GM23248 (cell line): ENCODE results near the gene TSHZ2. TPM values are rescaled to one million over a fixed set of nuclear protein-coding genes. Genes with fewer than 3 reads are reported as not detected.

ENCODE experiments used
- DNase-seq: peaks from one replicate; pipeline ENCODE4 v3.0.0-alpha.2; 2015
- H2AFZ ChIP-seq: fragments of 200-600 bp; sonication (generic); 2 replicates; pipeline ENCODE4 v1.6.1; 2016; ENCODE audit warnings: antibody characterized with exemption
- H3F3A ChIP-seq: fragments of 200-600 bp; sonication (generic); 2 replicates; pipeline ENCODE4 v1.6.1; 2016; ENCODE audit warnings: mild to moderate bottlenecking, antibody characterized with exemption, mixed run types; ENCODE audit not compliant: insufficient read depth
- H3K27ac ChIP-seq: fragments of 200-600 bp; sonication (generic); 2 replicates; pipeline ENCODE4 v1.5.1; 2016; ENCODE audit warnings: mild to moderate bottlenecking
- H3K27me3 ChIP-seq: fragments of 200-600 bp; sonication (generic); replicated peaks from 2 replicates; pipeline ENCODE4 v1.6.1; 2016; ENCODE audit warnings: mild to moderate bottlenecking; ENCODE audit not compliant: insufficient read depth
- H3K36me3 ChIP-seq: fragments of 200-600 bp; sonication (generic); 2 replicates; pipeline ENCODE4 v1.6.1; 2016; ENCODE audit warnings: low read depth, mild to moderate bottlenecking
- H3K4me1 ChIP-seq: fragments of 200-600 bp; sonication (generic); 2 replicates; pipeline ENCODE4 v1.6.1; 2016; ENCODE audit warnings: mild to moderate bottlenecking; ENCODE audit not compliant: insufficient read depth
- H3K4me2 ChIP-seq: fragments of 200-600 bp; sonication (generic); one replicate; pipeline ENCODE4 v1.6.1; 2016; ENCODE audit warnings: mild to moderate bottlenecking; ENCODE audit not compliant: unreplicated experiment
- H3K4me3 ChIP-seq: fragments of 200-600 bp; sonication (generic); 2 replicates; pipeline ENCODE4 v1.5.1; 2016; ENCODE audit warnings: mild to moderate bottlenecking
- H3K79me2 ChIP-seq: fragments of 200-600 bp; sonication (generic); 2 replicates; pipeline ENCODE4 v1.6.1; 2016; ENCODE audit warnings: mild to moderate bottlenecking; ENCODE audit not compliant: insufficient read depth
- H3K9ac ChIP-seq: fragments of 200-600 bp; sonication (generic); 2 replicates; pipeline ENCODE4 v1.6.1; 2016; ENCODE audit warnings: mild to moderate bottlenecking
- H3K9me2 ChIP-seq: fragments of 200-600 bp; sonication (generic); 2 replicates; pipeline ENCODE4 v1.6.1; 2016; ENCODE audit warnings: mixed run types, mild to moderate bottlenecking, moderate library complexity; ENCODE audit not compliant: insufficient read depth
- H3K9me3 ChIP-seq: fragments of 200-600 bp; sonication (generic); one replicate; pipeline ENCODE4 v1.6.1; 2017; ENCODE audit warnings: low read depth
- H4K20me1 ChIP-seq: fragments of 200-600 bp; sonication (generic); 2 replicates; pipeline ENCODE4 v1.6.0; 2016; ENCODE audit not compliant: insufficient read depth
- EZH2 ChIP-seq: fragments of 200-600 bp; sonication (generic); IDR thresholded peaks from 2 replicates; pipeline ENCODE4 v1.6.1; 2018; ENCODE audit warnings: antibody characterized with exemption, mild to moderate bottlenecking; ENCODE audit not compliant: insufficient read depth, poor library complexity, severe bottlenecking
- EZH2phosphoT487 ChIP-seq: fragments of 200-600 bp; sonication (generic); IDR thresholded peaks from 2 replicates; pipeline ENCODE4 v1.6.1; 2018; ENCODE audit warnings: antibody characterized with exemption, moderate library complexity, mild to moderate bottlenecking, low read depth; ENCODE audit not compliant: insufficient read depth
- WGBS, 2 experiments: methylation state at CpG; one replicate each; pipeline ENCODE4 v1.1.6; 2015 to 2017; ENCODE audit warnings: low lambda C conversion rate in 2 of 2, low coverage in 1 of 2; ENCODE audit errors: missing lambda C conversion rate in 2 of 2; 5-methylcytosine and 5-hydroxymethylcytosine counted together
- in situ Hi-C: fragments of 300-500 bp; cut with MboI; formaldehyde crosslinking; loops from 2 replicates; pipeline ENCODE4 v1.15.0; 2020
- polyA plus RNA-seq: library from polyadenylated mRNA; unstranded; fragments of >200 nt; fragmentation: Nextera tagmentation; extraction: Ambion mirVana; gene quantifications from 2 replicates; pipeline ENCODE4 v1.2.1, GENCODE V29; 2016
- total RNA-seq: library from RNA; depleted of rRNA; stranded (reverse); fragments of >200 nt; shearing (Covaris generic); gene quantifications from 2 replicates; pipeline ENCODE4 v1.2.3, GENCODE V29; 2014

The TSHZ2 gene
- total and polyA plus RNA-seq, 2 experiments from 2014 or later: 4.5 to 13.4 TPM

DNA sequence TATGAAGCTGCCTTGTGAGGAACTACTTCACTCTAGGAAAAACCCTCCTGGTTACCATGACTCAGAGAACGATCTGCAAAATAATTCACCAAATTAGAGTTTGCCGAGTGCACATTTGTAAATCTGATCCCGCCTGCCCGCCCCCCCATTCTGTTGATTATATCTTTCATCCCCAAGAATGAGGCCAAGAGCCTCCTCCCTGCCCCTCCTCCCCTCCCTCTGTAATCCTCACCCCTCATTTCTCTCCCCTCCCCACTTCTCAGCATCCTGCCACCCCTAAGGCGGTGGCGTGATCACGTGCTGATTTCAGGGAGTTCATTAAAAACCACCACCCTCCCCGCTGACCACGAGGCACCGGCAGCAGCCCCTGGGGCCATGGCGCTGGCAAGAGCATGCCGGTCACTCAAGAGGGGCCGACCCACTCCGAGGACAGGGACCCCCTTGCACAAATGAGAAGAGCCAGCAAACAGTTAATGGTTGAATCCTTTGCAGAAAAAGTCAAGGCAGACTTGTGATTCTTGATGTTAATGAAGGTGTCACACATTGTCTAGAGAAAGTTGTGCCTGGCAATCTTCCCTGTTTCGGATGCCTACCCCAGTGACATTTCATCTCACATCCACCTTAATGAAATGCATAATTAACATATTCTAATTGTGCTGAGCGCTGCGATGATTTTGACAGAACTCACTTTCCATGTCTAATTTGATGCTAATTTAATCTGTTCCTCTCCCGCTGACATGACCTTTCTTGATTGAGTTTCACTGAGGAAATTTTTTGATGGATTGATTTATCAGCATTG lies 373.6 kb downstream of the TSHZ2 start:
- H3F3A ChIP-seq: no peaks in the 10 kb centered on the region
- WGBS, 2 experiments: 89 to 93% methylated on average over 17 to 18 of the region's 18 CpGs
- no peak for DNase-seq
- H3K9me3 ChIP-seq: no peaks in the 10 kb centered on the region
- H3K79me2 ChIP-seq: no peaks in the 10 kb centered on the region
- no peaks in the 10 kb centered on the region for H3K4me1 ChIP-seq
- H3K9ac ChIP-seq: no peak overlapping the region
- no peak overlapping the region for H3K4me2 ChIP-seq
- no peak for TF ChIP-seq EZH2
- TF ChIP-seq EZH2phosphoT487: no peak
- no peaks in the 10 kb centered on the region for H4K20me1 ChIP-seq
- no peaks in the 10 kb centered on the region for H3K27me3 ChIP-seq
- H3K36me3 ChIP-seq: no peaks in the 10 kb centered on the region
- in situ Hi-C loops: no loop called here
- no peak overlapping the region for H3K27ac ChIP-seq
- H3K9me2 ChIP-seq: no peaks in the 10 kb centered on the region
- no peak overlapping the region for H2AFZ ChIP-seq
- H3K4me3 ChIP-seq: no peak overlapping the region

- in situ Hi-C loops: no loop called here
Measured at GRCh38 chr20:53346335-53346648, 374.1 kb downstream of the TSHZ2 start.

DNA sequence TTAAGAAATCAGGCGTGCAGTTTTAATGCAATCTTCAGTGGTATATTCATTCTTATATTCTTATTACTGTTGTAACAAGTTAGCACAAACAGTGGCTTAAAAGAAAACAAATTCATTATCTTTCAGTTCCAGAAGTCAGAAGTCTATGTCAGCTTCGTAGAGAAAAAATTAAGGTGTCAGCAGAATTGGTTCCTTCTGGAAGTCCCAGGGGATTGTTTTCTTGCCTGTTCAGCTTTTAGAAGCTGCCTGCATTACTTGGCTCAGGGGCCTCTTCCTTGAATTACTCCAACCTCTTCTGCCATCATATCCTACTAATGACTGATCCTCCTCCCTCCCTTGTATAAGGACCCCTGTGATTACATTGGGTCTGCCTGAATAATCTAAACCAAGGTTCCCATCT lies 377.6 kb downstream of the TSHZ2 start:
- H3K4me3 ChIP-seq: no peak overlapping the region
- H3K4me2 ChIP-seq: no peak overlapping the region
- no peak overlapping the region for H3K9ac ChIP-seq
- WGBS, 2 experiments: 78 to 89% methylated on average over 2 of the region's 2 CpGs
- in situ Hi-C loops: no loop called here
- H3K4me1 ChIP-seq: peaks cover 15% of the 10 kb centered on the region
- H3K9me3 ChIP-seq: no peaks in the 10 kb centered on the region
- no peak overlapping the region for H2AFZ ChIP-seq
- TF ChIP-seq EZH2 (no peak), EZH2phosphoT487 (no peak)
- DNase-seq: no peak
- H3F3A ChIP-seq: peaks cover 5% of the 10 kb centered on the region; the same call in 1 of the 2 replicates
- no peaks in the 10 kb centered on the region for H3K36me3 ChIP-seq
- H3K9me2 ChIP-seq: no peaks in the 10 kb centered on the region
- no peak overlapping the region for H3K27ac ChIP-seq
- H3K79me2 ChIP-seq: no peaks in the 10 kb centered on the region
- no peaks in the 10 kb centered on the region for H3K27me3 ChIP-seq
- H4K20me1 ChIP-seq: no peaks in the 10 kb centered on the region

More at GRCh38 chr20:53346335-53346648, 374.1 kb downstream of the TSHZ2 start:
- H3K79me2 ChIP-seq: no peaks in the 10 kb centered on the region
- no peak overlapping the region for H3K4me2 ChIP-seq
- H3K36me3 ChIP-seq: no peaks in the 10 kb centered on the region
- no peak overlapping the region for H3K4me3 ChIP-seq
- no peak overlapping the region for H3K27ac ChIP-seq
- no peaks in the 10 kb centered on the region for H4K20me1 ChIP-seq
- no peaks in the 10 kb centered on the region for H3F3A ChIP-seq
- H3K9me3 ChIP-seq: no peaks in the 10 kb centered on the region
- no peak overlapping the region for H3K9ac ChIP-seq
- DNase-seq: no peak
- no peaks in the 10 kb centered on the region for H3K9me2 ChIP-seq
- WGBS, 2 experiments: 70 to 78% methylated on average over 11 of the region's 11 CpGs
- no peak overlapping the region for H2AFZ ChIP-seq
- TF ChIP-seq EZH2phosphoT487 (no peak), EZH2 (no peak)
- H3K27me3 ChIP-seq: no peaks in the 10 kb centered on the region
- H3K4me1 ChIP-seq: no peaks in the 10 kb centered on the region

- Histone ChIP-seq H3K36me3 (no peaks in the 10 kb centered on the region), H3K4me1 (peaks cover 15% of the 10 kb centered on the region), H3K9me2 (no peaks in the 10 kb centered on the region), H3K79me2 (no peaks in the 10 kb centered on the region), H3K9ac (no peak overlapping the region), H4K20me1 (no peaks in the 10 kb centered on the region), H3K9me3 (no peaks in the 10 kb centered on the region), H2AFZ (no peak overlapping the region), H3K27me3 (no peaks in the 10 kb centered on the region), H3F3A (peaks cover 5% of the 10 kb centered on the region; the same call in 1 of the 2 replicates), H3K4me2 (no peak overlapping the region), H3K4me3 (no peak overlapping the region), H3K27ac (peak overlapping the region; percentile 27; the same call in 1 of the 2 replicates)
- TF ChIP-seq EZH2 (no peak), EZH2phosphoT487 (no peak)
- peak; percentile 58 for DNase-seq
- in situ Hi-C loops: no loop called here
- WGBS, 2 experiments: 62 to 64% methylated on average over 6 of the region's 6 CpGs
Measured at GRCh38 chr20:53352727-53353440, 380.7 kb downstream of the TSHZ2 start.
